ENCODE data around the gene SDF2L1. TPM values are rescaled to one million over a fixed set of nuclear protein-coding genes. Genes with fewer than 3 reads are reported as not detected.

SDF2L1 gene
- total and polyA plus RNA-seq, 2 of the 13 experiments (the other 11 are each of a cell fraction or from before 2014, with no cell fraction given), result 18.0 to 57.4 TPM

GRCh38 chr22:21677606-21678443, 35.7 kb downstream of the SDF2L1 start (continued):
- TF ChIP-seq, protein P1, sequence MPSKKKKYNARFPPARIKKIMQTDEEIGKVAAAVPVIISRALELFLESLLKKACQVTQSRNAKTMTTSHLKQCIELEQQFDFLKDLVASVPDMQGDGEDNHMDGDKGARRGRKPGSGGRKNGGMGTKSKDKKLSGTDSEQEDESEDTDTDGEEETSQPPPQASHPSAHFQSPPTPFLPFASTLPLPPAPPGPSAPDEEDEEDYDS (CRISPR knock-in tag; IDR thresholded peaks at IDR 0.05), result no peak
- TF ChIP-seq ATF2 (CRISPR knock-in tag; IDR thresholded peaks at IDR 0.05) (peak; percentile 13; the same call in 1 of the 2 replicates), ZBTB38 (CRISPR knock-in tag; IDR thresholded peaks at IDR 0.05) (peak; percentile 53; the same call in 1 of the 2 replicates), ZNF644 (CRISPR knock-in tag; IDR thresholded peaks at IDR 0.05; ENCODE audit: low read depth) (no peak), ZNF781 (CRISPR knock-in tag; IDR thresholded peaks at IDR 0.05; ENCODE audit: borderline replicate concordance, not compliant biosample characterization) (peak; percentile 46), MED13 (CRISPR knock-in tag; IDR thresholded peaks at IDR 0.05) (no peak), ZNF335 (CRISPR knock-in tag; IDR thresholded peaks at IDR 0.05) (no peak), ZNF510 (CRISPR knock-in tag; IDR thresholded peaks at IDR 0.05; ENCODE audit: low read depth) (no peak), ZNF850 (CRISPR knock-in tag; conservative IDR thresholded peaks at IDR 0.05) (no peak), ZNF564 (CRISPR knock-in tag; IDR thresholded peaks at IDR 0.05) (no peak), ZFYVE20 (CRISPR knock-in tag; IDR thresholded peaks at IDR 0.05; ENCODE audit: borderline replicate concordance, low read depth) (no peak), KDM1A (CRISPR knock-in tag; IDR thresholded peaks at IDR 0.05) (peak; percentile 36; the same call in 1 of the 2 replicates), ZNF615 (CRISPR knock-in tag; IDR thresholded peaks at IDR 0.05; ENCODE audit: borderline replicate concordance) (no peak), RBM39 (IDR thresholded peaks at IDR 0.05; ENCODE audit: low read depth, low read length, poor library complexity, severe bottlenecking) (peak; percentile 47), NPAS2 (CRISPR knock-in tag; IDR thresholded peaks at IDR 0.05; ENCODE audit: borderline replicate concordance) (no peak), ZNF207 (IDR thresholded peaks at IDR 0.05; ENCODE audit: borderline replicate concordance) (no peak), CREM (IDR thresholded peaks at IDR 0.05) (no peak), CREM (CRISPR knock-in tag; IDR thresholded peaks at IDR 0.05) (no peak), SOX5 (CRISPR knock-in tag; IDR thresholded peaks at IDR 0.05; ENCODE audit: borderline replicate concordance) (peak; percentile 66; the same call in 1 of the 2 replicates), MEF2D (CRISPR knock-in tag; IDR thresholded peaks at IDR 0.05) (no peak), RBM22 (optimal IDR thresholded peaks at IDR 0.05; ENCODE audit: low read length) (peak; percentile 42), JUNB (CRISPR knock-in tag; IDR thresholded peaks at IDR 0.05; ENCODE audit: borderline replicate concordance) (no peak), NFYC (CRISPR knock-in tag; IDR thresholded peaks at IDR 0.05) (no peak), ZNF441 (CRISPR knock-in tag; IDR thresholded peaks at IDR 0.05; ENCODE audit: borderline replicate concordance) (0 out of 2 replicates have a peak, but pooled peaks have one; percentile 31), MNT (IDR thresholded peaks at IDR 0.05) (peak; percentile 89), ZNF263 (CRISPR knock-in tag; IDR thresholded peaks at IDR 0.05) (peak; percentile 87)
- TF ChIP-seq, protein P2, sequence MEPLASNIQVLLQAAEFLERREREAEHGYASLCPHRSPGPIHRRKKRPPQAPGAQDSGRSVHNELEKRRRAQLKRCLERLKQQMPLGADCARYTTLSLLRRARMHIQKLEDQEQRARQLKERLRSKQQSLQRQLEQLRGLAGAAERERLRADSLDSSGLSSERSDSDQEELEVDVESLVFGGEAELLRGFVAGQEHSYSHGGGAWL (CRISPR knock-in tag; IDR thresholded peaks at IDR 0.05), result no peak
- TF ChIP-seq, protein P3, sequence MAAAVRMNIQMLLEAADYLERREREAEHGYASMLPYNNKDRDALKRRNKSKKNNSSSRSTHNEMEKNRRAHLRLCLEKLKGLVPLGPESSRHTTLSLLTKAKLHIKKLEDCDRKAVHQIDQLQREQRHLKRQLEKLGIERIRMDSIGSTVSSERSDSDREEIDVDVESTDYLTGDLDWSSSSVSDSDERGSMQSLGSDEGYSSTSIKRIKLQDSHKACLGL (CRISPR knock-in tag; IDR thresholded peaks at IDR 0.05), result no peak
